ENCODE measurements around the gene RBP3. TPM values are rescaled to one million over a fixed set of nuclear protein-coding genes. Genes with fewer than 3 reads are reported as not detected.

The RBP3 gene
- total RNA-seq, 1 experiment from 2014 or later = not detected

GRCh38 chr10:47353351-47353750 is 5.2 kb downstream of the RBP3 start:
- POLR2A ChIA-PET = no interaction called here
- no TSS peak for BruUV-seq (replicated peaks)
- H3K9me3 ChIP-seq = no peaks in the 10 kb centered on the region
- intact Hi-C loops (cut with micrococcal nuclease; ENCODE audit: unreplicated experiment) = no loop called here
- Mint-ChIP-seq H3K27ac (ENCODE audit: unreplicated experiment) (no peak overlapping the region), H3K27me3 (ENCODE audit: insufficient read depth, unreplicated experiment) (no peaks in the 10 kb centered on the region), H3K4me1 (ENCODE audit: low read depth, unreplicated experiment) (no peaks in the 10 kb centered on the region), H3K36me3 (ENCODE audit: insufficient read depth, unreplicated experiment) (no peaks in the 10 kb centered on the region), H3K9me3 (ENCODE audit: unreplicated experiment) (no peaks in the 10 kb centered on the region), H3K4me3 (ENCODE audit: unreplicated experiment) (no peak overlapping the region)
- TF ChIP-seq CTCF (IDR thresholded peaks at IDR 0.05; ENCODE audit: insufficient read depth in 1 of 2, low read depth in 1 of 2, low read length in 1 of 2, severe bottlenecking in 1 of 2, unreplicated experiment in 1 of 2) = no peak
- H3K4me3 ChIP-seq (ENCODE audit: low read depth, low read length) = no peak overlapping the region
- peak in 1 of 2 experiments; percentile 34 for DNase-seq
- no peaks in the 10 kb centered on the region for H3K36me3 ChIP-seq (ENCODE audit: control insufficient read depth, insufficient read depth, low read length)
- no peaks in the 10 kb centered on the region for H3K27me3 ChIP-seq (replicated peaks; ENCODE audit: control insufficient read depth, insufficient read depth, low read length)
- CTCF ChIA-PET = interaction anchor here (0.9 to 1.4 kb wide), 4 partner anchors 9 to 29 kb away, joined by 3 to 4 read pairs (median 4); no protein-coding TSS in a partner anchor
- no peaks in the 10 kb centered on the region for H3K4me1 ChIP-seq

DNA sequence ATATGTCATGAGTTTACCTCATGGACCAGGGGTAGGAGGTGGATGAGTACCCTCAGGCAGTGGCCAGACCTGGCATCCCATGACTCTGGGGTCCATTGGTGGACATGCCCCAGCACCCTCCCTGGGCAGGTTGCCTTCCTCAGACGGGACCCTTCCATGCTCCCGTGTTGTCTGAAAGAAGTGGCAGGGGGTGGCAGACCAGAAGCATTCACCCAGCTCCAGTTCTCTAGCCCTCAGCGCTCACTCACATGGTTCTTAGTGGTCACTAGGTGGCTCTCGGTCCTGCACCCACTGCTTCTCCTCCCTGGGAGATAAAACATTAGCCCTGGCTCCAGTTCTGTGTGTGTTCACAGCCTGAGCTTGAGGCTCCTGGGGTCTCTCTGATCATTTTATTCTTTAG is 6.0 kb downstream of the RBP3 start:
- ChIA-PET POLR2A (no interaction called here), CTCF (interaction anchor here (0.6 to 1.6 kb wide), 8 partner anchors 9 to 84 kb away, joined by 3 to 9 read pairs (median 4); partner anchors contain the start of gene ZNF488)

DNA sequence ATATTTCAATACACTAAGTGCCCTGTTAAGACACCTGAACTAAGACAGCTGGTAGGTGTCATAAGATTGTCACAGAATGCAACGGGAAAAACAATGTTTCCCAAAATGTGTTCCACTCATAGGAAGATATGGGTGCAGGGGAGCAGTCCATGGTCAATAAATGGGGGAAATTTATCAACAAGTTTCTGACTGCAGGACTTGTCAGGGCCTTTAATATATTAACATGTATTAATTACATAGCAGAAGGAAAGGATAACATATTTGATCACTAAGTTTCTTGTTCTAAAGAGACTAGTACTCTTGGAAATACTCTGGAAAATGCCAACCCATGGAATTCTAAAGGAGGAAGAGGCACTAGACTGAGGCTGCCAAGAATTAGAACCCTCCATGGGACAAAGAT is 6.7 kb downstream of the RBP3 start:
- BruUV-seq (replicated peaks) = no TSS peak
- no peak for TF ChIP-seq CTCF (IDR thresholded peaks at IDR 0.05; ENCODE audit: insufficient read depth in 1 of 2, low read depth in 1 of 2, low read length in 1 of 2, severe bottlenecking in 1 of 2, unreplicated experiment in 1 of 2)
- CTCF ChIA-PET = interaction anchor here (1.1 to 1.6 kb wide), 3 partner anchors 29 to 49 kb away, joined by 5 to 9 read pairs (median 5); partner anchors contain the start of gene ZNF488
- no peaks in the 10 kb centered on the region for H3K27me3 ChIP-seq (replicated peaks; ENCODE audit: control insufficient read depth, insufficient read depth, low read length)
- H3K4me3 ChIP-seq (ENCODE audit: low read depth, low read length) = no peak overlapping the region
- Mint-ChIP-seq H3K9me3 (ENCODE audit: unreplicated experiment) (no peaks in the 10 kb centered on the region), H3K27ac (ENCODE audit: unreplicated experiment) (no peak overlapping the region), H3K4me1 (ENCODE audit: low read depth, unreplicated experiment) (no peaks in the 10 kb centered on the region), H3K27me3 (ENCODE audit: insufficient read depth, unreplicated experiment) (no peaks in the 10 kb centered on the region), H3K36me3 (ENCODE audit: insufficient read depth, unreplicated experiment) (no peaks in the 10 kb centered on the region), H3K4me3 (ENCODE audit: unreplicated experiment) (no peak overlapping the region)
- POLR2A ChIA-PET = no interaction called here
- H3K4me1 ChIP-seq = no peaks in the 10 kb centered on the region
- no peak for DNase-seq
- H3K36me3 ChIP-seq (ENCODE audit: control insufficient read depth, insufficient read depth, low read length) = no peaks in the 10 kb centered on the region
- intact Hi-C loops (cut with micrococcal nuclease; ENCODE audit: unreplicated experiment) = loop anchor here (2.0 kb wide), 1 partner anchor 84 kb away; no protein-coding TSS in a partner anchor
- no peaks in the 10 kb centered on the region for H3K9me3 ChIP-seq

More for the DNA sequence above, 6.0 kb downstream of the RBP3 start:
- H3K36me3 ChIP-seq (ENCODE audit: control insufficient read depth, insufficient read depth, low read length) = no peaks in the 10 kb centered on the region
- BruUV-seq (replicated peaks) = no TSS peak
- H3K9me3 Mint-ChIP-seq (ENCODE audit: unreplicated experiment) = no peaks in the 10 kb centered on the region
- H3K9me3 ChIP-seq = no peaks in the 10 kb centered on the region
- H3K36me3 Mint-ChIP-seq (ENCODE audit: insufficient read depth, unreplicated experiment) = no peaks in the 10 kb centered on the region
- no peaks in the 10 kb centered on the region for H3K4me1 ChIP-seq
- TF ChIP-seq CTCF (IDR thresholded peaks at IDR 0.05; ENCODE audit: insufficient read depth in 1 of 2, low read depth in 1 of 2, low read length in 1 of 2, severe bottlenecking in 1 of 2, unreplicated experiment in 1 of 2) = peak; percentile 26 to 80
- DNase-seq = peak; percentile 47 to 49
- no peak overlapping the region for H3K4me3 ChIP-seq (ENCODE audit: low read depth, low read length)
- H3K27me3 ChIP-seq (replicated peaks; ENCODE audit: control insufficient read depth, insufficient read depth, low read length) = no peaks in the 10 kb centered on the region
- intact Hi-C loops (cut with micrococcal nuclease; ENCODE audit: unreplicated experiment) = loop anchor here (2.0 kb wide), 1 partner anchor 85 kb away; no protein-coding TSS in a partner anchor
- H3K27me3 Mint-ChIP-seq (ENCODE audit: insufficient read depth, unreplicated experiment) = no peaks in the 10 kb centered on the region
- H3K4me3 Mint-ChIP-seq (ENCODE audit: unreplicated experiment) = no peak overlapping the region
- no peaks in the 10 kb centered on the region for H3K4me1 Mint-ChIP-seq (ENCODE audit: low read depth, unreplicated experiment)
- no peak overlapping the region for H3K27ac Mint-ChIP-seq (ENCODE audit: unreplicated experiment)

Measured in Caco-2 (cell line).